CD4-positive, alpha-beta memory T cell (primary cell): ENCODE measurements around the gene ATXN1. TPM values are rescaled to one million over a fixed set of nuclear protein-coding genes. Genes with fewer than 3 reads are reported as not detected.
A peak's percentile ranks its signal among the peaks of the same experiment; 100 is the strongest.

Experiments
- CTCF ChIA-PET: fragments of 350-600 bp; sonication (Branson Sonifier 250); formaldehyde crosslinking; loops from one replicate; lab custom pipeline; 2021; ENCODE audit warnings: inconsistent platforms; ENCODE audit not compliant: partially characterized antibody; lab: Charles Lee
- POLR2A ChIA-PET: fragments of 350-600 bp; sonication (Branson Sonifier 250); formaldehyde crosslinking; loops from one replicate; lab custom pipeline; 2021; ENCODE audit not compliant: partially characterized antibody; lab: Charles Lee
- DNase-seq, 5 donors: peaks; one replicate each; pipeline versions ENCODE4 v3.0.0 to v3.0.0-alpha.2; 2020 to 2022; ENCODE audit warnings: mixed read lengths in 1 of 5
- H3K27ac ChIP-seq: one replicate; pipeline ENCODE4 v1.7.0; 2013; ENCODE audit warnings: low read depth, low read length
- H3K27me3 ChIP-seq: 2 replicates; pipeline ENCODE4 v1.7.0; 2013; ENCODE audit warnings: mild to moderate bottlenecking, low read length, moderate library complexity; ENCODE audit not compliant: insufficient read depth
- H3K36me3 ChIP-seq: 2 replicates; pipeline ENCODE4 v1.7.0; 2013; ENCODE audit warnings: mild to moderate bottlenecking, low read length, moderate library complexity; ENCODE audit not compliant: insufficient read depth
- H3K4me1 ChIP-seq: 2 replicates; pipeline ENCODE4 v1.7.0; 2013; ENCODE audit warnings: mild to moderate bottlenecking, low read length, moderate library complexity; ENCODE audit not compliant: insufficient read depth
- H3K4me3 ChIP-seq, 2 donors: one replicate each; pipeline ENCODE4 v1.7.0; 2013; ENCODE audit warnings: low read length in 2 of 2, mild to moderate bottlenecking in 1 of 2
- H3K9me3 ChIP-seq, 2 donors: one replicate each; pipeline ENCODE4 v1.7.0; 2013; ENCODE audit warnings: low read length in 2 of 2, control low read depth in 1 of 2; ENCODE audit not compliant: control insufficient read depth in 1 of 2
- H3K27ac Mint-ChIP-seq, 7 donors: one replicate each; pipeline ENCODE4 v1.8.0; 2020 to 2021; ENCODE audit warnings: mixed read lengths in 7 of 7, mild to moderate bottlenecking in 6 of 7, inconsistent platforms in 3 of 7, moderate library complexity in 3 of 7
- H3K27me3 Mint-ChIP-seq, 2 donors: one replicate each; pipeline ENCODE4 v1.8.0; 2020 to 2021; ENCODE audit warnings: mixed read lengths in 2 of 2
- H3K36me3 Mint-ChIP-seq, 2 donors: one replicate each; pipeline ENCODE4 v1.8.0; 2020 to 2021; ENCODE audit warnings: mixed read lengths in 2 of 2, inconsistent platforms in 1 of 2, mild to moderate bottlenecking in 1 of 2
- H3K4me1 Mint-ChIP-seq, 4 donors: one replicate each; pipeline ENCODE4 v1.8.0; 2020 to 2021; ENCODE audit warnings: mixed read lengths in 4 of 4, mild to moderate bottlenecking in 1 of 4
- H3K4me3 Mint-ChIP-seq, 8 donors: one replicate each; pipeline ENCODE4 v1.8.0; 2020 to 2021; ENCODE audit warnings: mixed read lengths in 8 of 8, mild to moderate bottlenecking in 7 of 8, moderate library complexity in 6 of 8, inconsistent platforms in 3 of 8
- H3K9me3 Mint-ChIP-seq, 8 donors: one replicate each; pipeline ENCODE4 v1.8.0; 2020 to 2021; ENCODE audit warnings: mixed read lengths in 8 of 8, mild to moderate bottlenecking in 5 of 8, inconsistent platforms in 3 of 8, moderate library complexity in 1 of 8
- intact Hi-C: fragments of 100-400 bp; cut with micrococcal nuclease; formaldehyde crosslinking; loops from one replicate; pipeline ENCODE4 v1.15.1; 2023
- polyA plus RNA-seq, 2 donors: library from polyadenylated mRNA; unstranded; fragments of 300-500 nt; fragmentation: Illumina TruSeq; gene quantifications; one replicate each; pipeline ENCODE4 v1.2.3, GENCODE V29; 2021
- total RNA-seq, 2 experiments: library from RNA; stranded (reverse); gene quantifications; one replicate each; pipeline ENCODE4 v1.2.3, GENCODE V29; 2021

Gene ATXN1
- total and polyA plus RNA-seq, 4 experiments from 2014 or later = 10.5 to 97.4 (median 56.9) TPM

- Mint-ChIP-seq H3K27ac (peak overlapping the region; percentile 77 to 95 (median 92)), H3K9me3 (peaks cover 0 to 8% (median 5%) of the 10 kb centered on the region in 8 donors), H3K4me3 (peak overlapping the region; percentile 60 to 85 (median 72)), H3K27me3 (no peaks in the 10 kb centered on the region), H3K36me3 (peaks cover 15 to 21% of the 10 kb centered on the region in 2 donors), H3K4me1 (peaks cover 45 to 60% (median 49%) of the 10 kb centered on the region in 4 donors)
- Histone ChIP-seq H3K27ac (peak overlapping the region; percentile 44), H3K9me3 (no peaks in the 10 kb centered on the region), H3K4me1 (peaks cover 56% of the 10 kb centered on the region), H3K4me3 (peak overlapping the region in 1 of 2 donors; percentile 23), H3K27me3 (no peaks in the 10 kb centered on the region), H3K36me3 (no peaks in the 10 kb centered on the region)
- intact Hi-C loops = loop anchor here (1.0 to 2.0 kb wide), 2 partner anchors 10 to 53 kb away; no protein-coding TSS in a partner anchor
- ChIA-PET POLR2A (interaction anchor here (0.7 to 5.5 kb wide), 10 partner anchors 8 to 103 kb away, joined by 3 to 52 read pairs (median 4); partner anchors contain the start of gene ATXN1), CTCF (interaction anchor here (1.0 to 1.9 kb wide), 3 partner anchors 8 to 91 kb away, joined by 3 to 12 read pairs (median 11); no protein-coding TSS in a partner anchor)
- DNase-seq = no peak
Measured at GRCh38 chr6:16659466-16660156, 101.6 kb downstream of the ATXN1 start.

GRCh38 chr6:16658348-16659034 is 102.8 kb downstream of the ATXN1 start:
- H3K36me3 Mint-ChIP-seq = peaks cover 16 to 18% of the 10 kb centered on the region in 2 donors
- no peak for DNase-seq
- peak overlapping the region; percentile 60 to 85 (median 72) for H3K4me3 Mint-ChIP-seq
- intact Hi-C loops = loop anchor here (1.0 to 2.0 kb wide), 2 partner anchors 11 to 54 kb away; no protein-coding TSS in a partner anchor
- Histone ChIP-seq H3K4me3 (peak overlapping the region in 1 of 2 donors; percentile 23), H3K27me3 (no peaks in the 10 kb centered on the region), H3K36me3 (no peaks in the 10 kb centered on the region), H3K27ac (peak overlapping the region; percentile 44), H3K4me1 (peaks cover 68% of the 10 kb centered on the region), H3K9me3 (no peaks in the 10 kb centered on the region)
- POLR2A ChIA-PET = interaction anchor here (0.7 to 5.5 kb wide), 20 partner anchors 8 to 238 kb away, joined by 3 to 52 read pairs (median 4); partner anchors contain the start of gene ATXN1
- H3K27me3 Mint-ChIP-seq = no peaks in the 10 kb centered on the region
- H3K27ac Mint-ChIP-seq = peak overlapping the region; percentile 77 to 95 (median 92)
- CTCF ChIA-PET = interaction anchor here (0.9 to 1.9 kb wide), 10 partner anchors 9 to 147 kb away, joined by 3 to 12 read pairs (median 4); partner anchors contain the start of gene ATXN1
- H3K9me3 Mint-ChIP-seq = peaks cover 0 to 8% (median 5%) of the 10 kb centered on the region in 8 donors
- H3K4me1 Mint-ChIP-seq = peaks cover 54 to 71% (median 60%) of the 10 kb centered on the region in 4 donors

GRCh38 chr6:16657768-16658167 is 103.5 kb downstream of the ATXN1 start:
- Histone ChIP-seq H3K4me1 (peaks cover 75% of the 10 kb centered on the region), H3K27me3 (no peaks in the 10 kb centered on the region), H3K36me3 (no peaks in the 10 kb centered on the region), H3K4me3 (no peak overlapping the region), H3K27ac (peak overlapping the region; percentile 44), H3K9me3 (no peaks in the 10 kb centered on the region)
- H3K27ac Mint-ChIP-seq = peak overlapping the region; percentile 77 to 95 (median 92)
- peak in 3 of 5 donors; percentile 29 to 43 (median 31) for DNase-seq
- peaks cover 0 to 8% (median 5%) of the 10 kb centered on the region in 8 donors for H3K9me3 Mint-ChIP-seq
- H3K4me1 Mint-ChIP-seq = peaks cover 59 to 78% (median 66%) of the 10 kb centered on the region in 4 donors
- peaks cover 16 to 18% of the 10 kb centered on the region in 2 donors for H3K36me3 Mint-ChIP-seq
- intact Hi-C loops = loop anchor here (2.0 kb wide), 1 partner anchor 55 kb away; no protein-coding TSS in a partner anchor
- POLR2A ChIA-PET = interaction anchor here (0.7 to 5.5 kb wide), 14 partner anchors 9 to 237 kb away, joined by 3 to 52 read pairs (median 5); partner anchors contain the start of gene ATXN1
- no peaks in the 10 kb centered on the region for H3K27me3 Mint-ChIP-seq
- H3K4me3 Mint-ChIP-seq = peak overlapping the region; percentile 55 to 85 (median 68)
- CTCF ChIA-PET = interaction anchor here (1.0 to 1.9 kb wide), 7 partner anchors 8 to 110 kb away, joined by 3 to 12 read pairs (median 4); no protein-coding TSS in a partner anchor

- ChIA-PET POLR2A (interaction anchor here (3.9 kb wide), 1 partner anchor 43 kb away, joined by 27 read pairs; no protein-coding TSS in a partner anchor), CTCF (interaction anchor here (1.0 kb wide), 1 partner anchor 44 kb away, joined by 3 read pairs; no protein-coding TSS in a partner anchor)
- Histone ChIP-seq H3K4me1 (peaks cover 88% of the 10 kb centered on the region), H3K9me3 (no peaks in the 10 kb centered on the region), H3K36me3 (no peaks in the 10 kb centered on the region), H3K27ac (no peak overlapping the region), H3K27me3 (no peaks in the 10 kb centered on the region), H3K4me3 (no peak overlapping the region)
- H3K4me1 Mint-ChIP-seq = peaks cover 71 to 86% (median 79%) of the 10 kb centered on the region in 4 donors
- DNase-seq = no peak
- H3K9me3 Mint-ChIP-seq = peaks cover 0 to 2% (median under 1%) of the 10 kb centered on the region in 8 donors
- no peaks in the 10 kb centered on the region for H3K27me3 Mint-ChIP-seq
- H3K27ac Mint-ChIP-seq = peak overlapping the region; percentile 8 to 77 (median 53)
- peaks cover 10 to 18% of the 10 kb centered on the region in 2 donors for H3K36me3 Mint-ChIP-seq
- peak overlapping the region in 3 of 8 donors; percentile 7 to 39 (median 34) for H3K4me3 Mint-ChIP-seq
- intact Hi-C loops = no loop called here
Measured at GRCh38 chr6:16656451-16656850, 104.8 kb downstream of the ATXN1 start.

- H3K4me3 ChIP-seq = no peak overlapping the region
- peak overlapping the region; percentile 26 to 84 (median 74) for H3K4me3 Mint-ChIP-seq
- H3K27ac Mint-ChIP-seq = peak overlapping the region; percentile 88 to 99 (median 97)
- no peaks in the 10 kb centered on the region for H3K27me3 Mint-ChIP-seq
- ChIA-PET CTCF (interaction anchor here (0.6 to 1.5 kb wide), 4 partner anchors 46 to 107 kb away, joined by 3 to 4 read pairs (median 4); partner anchors contain the start of gene ATXN1), POLR2A (interaction anchor here (0.6 to 3.9 kb wide), 15 partner anchors 9 to 238 kb away, joined by 3 to 27 read pairs (median 3); no protein-coding TSS in a partner anchor)
- H3K36me3 ChIP-seq = no peaks in the 10 kb centered on the region
- H3K27ac ChIP-seq = peak overlapping the region; percentile 42
- H3K36me3 Mint-ChIP-seq = peaks cover 12 to 18% of the 10 kb centered on the region in 2 donors
- H3K27me3 ChIP-seq = no peaks in the 10 kb centered on the region
- no peaks in the 10 kb centered on the region for H3K9me3 Mint-ChIP-seq
- DNase-seq = peak; percentile 62 to 78 (median 72)
- H3K4me1 Mint-ChIP-seq = peaks cover 66 to 88% (median 80%) of the 10 kb centered on the region in 4 donors
- no peaks in the 10 kb centered on the region for H3K9me3 ChIP-seq
- H3K4me1 ChIP-seq = peaks cover 91% of the 10 kb centered on the region
- intact Hi-C loops = loop anchor here (5.0 kb wide), 2 partner anchors 33 to 108 kb away; partner anchors contain the start of gene ATXN1
Measured at GRCh38 chr6:16654701-16655100, 106.6 kb downstream of the ATXN1 start.

- Mint-ChIP-seq H3K4me1 (peaks cover 54 to 74% (median 66%) of the 10 kb centered on the region in 4 donors), H3K36me3 (peaks cover 12 to 20% of the 10 kb centered on the region in 2 donors), H3K9me3 (no peaks in the 10 kb centered on the region), H3K27me3 (no peaks in the 10 kb centered on the region), H3K4me3 (peak overlapping the region in 6 of 8 donors; percentile 23 to 78 (median 65)), H3K27ac (peak overlapping the region; percentile 82 to 99 (median 93))
- Histone ChIP-seq H3K27ac (no peak overlapping the region), H3K27me3 (no peaks in the 10 kb centered on the region), H3K4me1 (peaks cover 77% of the 10 kb centered on the region), H3K4me3 (no peak overlapping the region), H3K9me3 (no peaks in the 10 kb centered on the region), H3K36me3 (no peaks in the 10 kb centered on the region)
- POLR2A ChIA-PET = interaction anchor here (2.8 to 3.9 kb wide), 3 partner anchors 46 to 108 kb away, joined by 10 to 30 read pairs (median 27); partner anchors contain the start of gene ATXN1
- CTCF ChIA-PET = interaction anchor here (0.7 to 3.3 kb wide), 3 partner anchors 37 to 142 kb away, joined by 3 to 25 read pairs (median 5); no protein-coding TSS in a partner anchor
- intact Hi-C loops = loop anchor here (2.0 to 5.0 kb wide), 3 partner anchors 16 to 109 kb away; partner anchors contain the start of gene ATXN1
- DNase-seq = no peak
Measured at GRCh38 chr6:16653226-16653625, 108.0 kb downstream of the ATXN1 start.
